ENCODE results near the gene RGS19.

RGS19 gene

DNA sequence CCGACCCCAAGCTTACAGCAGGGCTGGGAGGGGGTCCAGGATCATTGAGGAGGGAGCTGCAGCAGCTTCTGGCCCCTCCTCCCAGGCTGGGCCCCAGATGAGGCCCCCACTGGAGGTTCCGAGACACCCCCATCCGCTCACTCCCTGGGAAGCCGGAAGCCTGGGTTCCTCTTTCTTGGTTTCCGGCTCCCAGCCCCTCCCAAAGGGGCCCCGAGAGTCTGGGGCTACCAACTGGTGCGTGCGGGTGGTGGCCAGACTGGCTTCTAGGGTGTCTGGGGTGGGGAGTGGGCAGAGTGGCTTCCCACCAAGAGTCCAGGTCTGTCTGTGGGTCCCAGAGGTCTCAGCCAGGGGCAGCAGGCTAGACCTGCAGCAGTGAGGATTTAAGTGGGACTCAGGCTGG lies 2.2 kb downstream of the RGS19 start:
- no peak for DNase-seq (ENCODE audit: low read depth in 2 of 2)

DNA sequence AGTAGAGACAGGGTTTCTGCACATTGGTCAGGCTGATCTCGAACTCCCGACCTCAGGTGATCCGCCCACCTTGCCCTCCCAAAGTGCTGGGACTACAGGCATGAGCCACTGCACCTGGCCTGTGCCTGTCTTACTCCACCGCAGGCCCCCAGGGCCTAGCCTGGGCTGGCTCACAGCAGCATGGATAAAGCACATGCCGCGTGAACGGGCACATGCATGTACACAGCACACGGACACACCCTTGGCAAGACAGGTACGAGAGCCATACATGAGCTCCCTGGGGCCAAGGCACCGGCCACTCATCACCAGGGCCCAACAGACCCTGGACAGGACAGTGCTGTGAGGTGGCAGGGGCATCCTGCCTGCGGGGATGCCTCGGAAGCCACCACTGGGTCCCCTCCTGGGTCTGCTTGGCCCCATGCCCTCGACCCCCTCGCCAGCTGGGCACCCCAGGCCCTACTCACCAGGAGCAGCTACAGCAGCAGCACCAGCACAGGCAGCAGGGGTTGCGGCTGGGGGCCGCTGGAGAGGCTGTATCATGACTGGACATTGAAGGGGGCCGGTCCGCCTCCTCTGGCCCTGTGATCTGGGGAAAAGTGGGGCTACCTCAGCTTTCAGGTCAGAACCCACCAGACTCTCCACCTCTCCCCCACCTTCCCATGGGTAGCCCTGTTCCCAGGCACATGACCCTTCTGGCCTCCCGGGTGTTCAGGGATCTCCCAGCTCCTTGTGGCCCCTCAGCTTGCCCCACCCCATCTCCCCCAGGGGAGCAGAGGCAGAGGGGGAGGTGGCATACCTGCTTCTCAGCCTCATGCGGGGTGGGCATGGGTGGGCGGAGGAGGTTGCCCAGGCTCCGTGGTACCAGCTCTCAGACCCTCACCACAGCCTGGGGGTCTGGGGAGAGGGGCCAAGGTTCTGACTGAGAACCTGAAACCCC lies 3.0 kb downstream of the RGS19 start:
- DNase-seq (ENCODE audit: low read depth in 2 of 2) = no peak

DNA sequence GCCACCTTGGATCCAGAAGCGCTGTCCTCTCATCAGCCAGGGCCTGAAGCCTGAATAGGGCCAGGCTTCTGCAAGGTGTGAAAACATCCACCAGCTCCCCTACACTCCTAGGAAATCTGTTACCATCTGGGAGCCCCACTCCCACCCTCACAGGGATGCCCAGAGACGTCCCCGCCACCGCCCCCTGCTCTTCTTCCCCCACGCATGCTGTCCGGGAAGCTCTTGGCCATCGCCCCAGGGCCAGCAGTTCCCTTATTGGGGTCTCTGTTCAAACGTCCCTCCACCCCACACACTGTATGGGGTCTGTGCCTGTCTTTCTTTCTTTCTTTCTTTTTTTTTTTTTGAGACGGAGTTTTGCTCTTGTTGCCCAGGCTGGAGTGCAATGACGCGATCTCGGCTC lies 3.8 kb downstream of the RGS19 start:
- no peak for DNase-seq (ENCODE audit: low read depth in 2 of 2)

GRCh38 chr20:64074963-64075362 lies 4.4 kb downstream of the RGS19 start:
- DNase-seq (ENCODE audit: low read depth in 2 of 2) = no peak

DNA sequence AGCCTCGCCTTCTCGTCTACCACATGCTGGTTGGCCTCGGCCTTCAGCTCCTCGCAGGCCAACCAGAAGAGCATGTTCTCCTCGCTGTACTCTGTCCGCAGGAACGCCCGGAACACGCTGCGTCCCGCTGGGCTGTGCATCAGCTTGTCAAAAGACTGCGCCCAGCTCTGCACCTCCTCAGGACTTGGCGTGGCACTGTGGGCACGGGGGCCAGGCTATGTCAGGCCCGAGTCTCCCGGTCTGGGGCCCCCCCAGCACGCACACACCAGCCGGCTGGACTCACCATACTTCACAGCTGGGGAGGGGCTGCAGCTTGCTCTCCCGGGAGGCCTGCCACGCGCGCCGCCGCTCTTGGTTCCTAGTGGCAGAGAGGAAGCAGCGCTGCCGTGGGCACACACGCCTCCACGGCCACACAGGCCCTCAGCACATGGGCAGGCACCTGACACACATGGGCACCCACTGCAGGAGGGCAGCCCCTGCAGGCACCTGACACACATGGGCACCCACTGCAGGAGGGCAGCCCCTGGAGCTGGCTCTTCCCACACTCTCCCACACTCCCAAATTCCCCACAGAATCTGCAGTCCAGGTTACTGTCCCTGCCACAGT lies 5.0 kb downstream of the RGS19 start:
- no peak for DNase-seq (ENCODE audit: low read depth in 2 of 2)

DNA sequence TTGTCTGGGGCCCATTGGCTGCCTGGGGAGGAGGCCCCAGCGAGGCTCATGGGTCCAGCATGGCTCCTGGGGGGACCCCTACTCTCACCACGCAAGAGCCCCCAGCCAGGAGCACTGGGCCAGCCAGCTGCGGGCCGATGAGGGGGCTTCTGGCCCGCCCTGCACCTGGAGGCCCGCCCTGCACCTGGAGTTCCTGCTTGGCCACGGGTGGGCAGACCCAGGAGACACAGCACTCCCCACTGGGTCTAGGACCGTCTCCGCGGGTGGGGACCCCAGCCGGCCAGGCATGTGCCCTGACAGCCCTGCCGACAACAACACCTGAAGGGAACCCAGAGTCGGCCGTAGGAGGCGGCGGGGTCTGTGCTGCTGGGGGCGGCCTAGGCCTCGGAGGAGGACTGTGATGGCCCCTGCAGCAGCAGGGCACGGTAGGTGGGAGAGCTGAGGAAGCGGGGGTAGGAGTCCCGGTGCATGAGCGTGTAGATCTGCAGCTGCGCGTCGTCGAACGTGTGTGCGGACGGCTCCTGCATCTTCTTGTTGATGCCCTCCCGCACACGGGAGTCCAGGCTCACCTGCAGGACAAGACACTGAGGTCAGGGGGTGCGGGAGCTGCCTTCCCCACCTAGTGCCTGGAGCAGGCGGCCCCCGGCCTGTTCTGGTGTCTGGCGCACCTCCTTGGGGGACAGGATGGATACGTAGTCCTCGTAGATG lies 5.7 kb downstream of the RGS19 start:
- DNase-seq (ENCODE audit: low read depth in 2 of 2) = no peak

DNA sequence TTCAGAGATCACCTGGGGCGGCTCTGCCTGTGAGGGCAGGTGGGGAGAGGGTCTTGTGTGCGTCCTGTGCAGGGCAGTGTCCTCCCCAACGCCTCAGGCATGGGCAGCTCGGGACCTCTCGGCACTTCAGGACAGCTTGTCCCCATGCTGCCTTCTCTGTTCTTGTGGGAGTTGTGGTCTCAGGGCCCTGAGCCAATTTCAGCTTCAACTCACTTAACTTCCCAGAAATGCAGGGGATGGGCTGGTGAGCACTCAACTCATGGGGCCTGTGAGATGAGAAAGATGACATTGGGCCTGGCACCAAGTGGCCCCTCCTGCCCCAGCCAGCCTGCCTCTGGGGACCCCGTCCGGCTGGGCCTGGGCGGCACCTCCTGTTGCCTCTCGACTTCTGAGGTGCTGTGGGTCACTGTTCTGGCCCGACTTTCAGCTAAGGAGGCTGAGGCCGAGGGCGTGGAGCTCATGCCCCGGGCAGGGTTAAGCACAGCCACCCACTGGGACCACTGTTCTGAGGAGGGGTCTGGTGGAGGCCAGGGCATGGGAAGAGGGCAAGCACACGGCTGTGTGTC lies 6.7 kb downstream of the RGS19 start:
- no peak for DNase-seq (ENCODE audit: low read depth in 2 of 2)

GRCh38 chr20:64071341-64072332 lies 7.7 kb downstream of the RGS19 start:
- no peak for DNase-seq (ENCODE audit: low read depth in 2 of 2)

- no peak for DNase-seq (ENCODE audit: low read depth in 2 of 2)
Observed at GRCh38 chr20:64070244-64070993, 8.9 kb downstream of the RGS19 start.

- DNase-seq (ENCODE audit: low read depth in 2 of 2) = no peak
Observed at GRCh38 chr20:64069614-64070243, 9.6 kb downstream of the RGS19 start.

DNA sequence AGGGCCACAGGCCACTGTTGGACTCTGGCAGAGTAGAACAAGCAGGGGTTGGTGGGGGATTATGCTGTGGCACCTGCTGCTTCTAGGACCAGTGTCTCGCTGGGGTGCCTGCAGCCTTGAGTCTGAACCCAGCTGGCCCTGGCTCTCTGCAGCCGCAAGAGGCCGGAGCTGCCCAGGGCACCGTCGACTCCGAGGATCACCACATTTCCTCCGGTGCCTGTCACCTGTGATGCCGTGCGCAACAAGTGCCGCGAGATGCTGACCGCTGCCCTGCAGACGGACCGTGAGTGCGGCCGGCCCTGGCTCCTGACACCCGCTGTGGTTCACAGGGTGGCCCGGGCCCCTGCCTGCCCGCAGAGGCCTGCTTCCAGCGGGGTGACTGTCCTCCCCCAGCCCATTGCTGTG lies 10.1 kb downstream of the RGS19 start:
- DNase-seq (ENCODE audit: low read depth in 2 of 2) = no peak

DNA sequence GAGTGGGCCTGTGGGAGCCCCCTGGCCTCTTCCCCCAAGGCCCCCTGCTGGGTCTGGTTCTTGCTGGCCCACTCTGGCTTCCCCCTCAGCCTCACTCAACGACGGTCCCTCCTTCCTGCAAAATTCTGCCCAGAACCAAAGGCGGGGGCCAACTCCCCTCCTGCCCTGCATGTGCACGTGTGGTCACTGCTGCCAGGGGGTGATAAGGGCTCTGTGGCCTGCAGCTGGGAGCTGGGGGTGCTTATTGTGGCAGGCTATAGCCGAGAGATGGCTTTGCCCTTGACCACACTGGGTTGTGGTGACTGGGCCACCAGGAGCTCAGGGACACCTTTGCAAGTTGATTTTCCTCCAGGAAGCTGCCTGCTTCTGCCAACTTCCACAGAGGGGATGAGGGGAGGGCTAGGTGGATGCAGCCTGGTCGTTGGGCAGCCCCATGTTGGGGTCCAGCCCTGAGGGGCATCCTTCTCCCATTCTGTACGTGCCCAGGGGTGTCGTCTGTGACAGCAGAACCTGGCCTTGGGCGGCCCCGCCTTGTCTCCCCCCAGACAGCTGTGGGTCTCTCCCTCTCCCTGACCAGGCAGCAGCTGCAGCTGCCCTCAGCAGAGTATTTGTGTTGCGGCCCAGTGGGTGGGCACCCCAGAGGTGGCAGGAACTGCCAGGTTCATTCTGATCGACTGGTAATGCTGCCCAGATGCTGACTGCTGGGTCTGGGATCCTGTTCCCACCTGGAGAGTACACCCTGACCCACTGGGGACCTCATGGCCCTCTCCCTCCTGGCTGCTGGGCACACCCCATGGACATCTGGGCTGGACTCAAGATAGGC lies 10.7 kb downstream of the RGS19 start:
- no peak for DNase-seq (ENCODE audit: low read depth in 2 of 2)

DNA sequence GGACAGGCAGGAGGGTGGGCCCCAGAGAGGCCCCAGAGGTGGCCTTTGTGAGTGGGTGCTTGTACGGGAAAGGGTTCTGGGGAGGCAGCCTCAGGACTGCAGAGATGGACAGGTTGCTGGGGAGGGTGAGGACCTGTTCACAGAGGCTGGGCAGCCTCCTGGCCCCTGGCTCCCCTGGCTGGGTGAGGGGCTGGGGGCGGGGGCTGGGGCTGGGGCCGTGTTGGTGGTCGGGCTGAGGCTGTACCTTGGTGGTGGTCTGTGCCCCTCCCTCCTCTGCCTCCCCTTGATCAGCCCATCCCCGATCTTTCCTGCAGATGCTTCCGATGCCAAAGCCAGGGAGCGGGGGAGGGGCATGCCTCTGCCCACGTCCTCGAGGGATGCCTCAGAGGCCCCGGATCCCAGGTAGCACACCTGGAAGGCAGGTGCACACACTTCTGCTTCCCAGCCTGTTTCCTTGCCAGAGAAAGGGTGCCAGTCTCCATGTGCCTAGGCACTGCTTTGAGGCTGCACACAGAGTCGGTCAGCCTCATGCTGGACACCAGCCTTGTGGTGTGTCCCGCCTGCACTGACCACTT lies 11.5 kb downstream of the RGS19 start:
- DNase-seq (ENCODE audit: low read depth in 2 of 2) = no peak

DNA sequence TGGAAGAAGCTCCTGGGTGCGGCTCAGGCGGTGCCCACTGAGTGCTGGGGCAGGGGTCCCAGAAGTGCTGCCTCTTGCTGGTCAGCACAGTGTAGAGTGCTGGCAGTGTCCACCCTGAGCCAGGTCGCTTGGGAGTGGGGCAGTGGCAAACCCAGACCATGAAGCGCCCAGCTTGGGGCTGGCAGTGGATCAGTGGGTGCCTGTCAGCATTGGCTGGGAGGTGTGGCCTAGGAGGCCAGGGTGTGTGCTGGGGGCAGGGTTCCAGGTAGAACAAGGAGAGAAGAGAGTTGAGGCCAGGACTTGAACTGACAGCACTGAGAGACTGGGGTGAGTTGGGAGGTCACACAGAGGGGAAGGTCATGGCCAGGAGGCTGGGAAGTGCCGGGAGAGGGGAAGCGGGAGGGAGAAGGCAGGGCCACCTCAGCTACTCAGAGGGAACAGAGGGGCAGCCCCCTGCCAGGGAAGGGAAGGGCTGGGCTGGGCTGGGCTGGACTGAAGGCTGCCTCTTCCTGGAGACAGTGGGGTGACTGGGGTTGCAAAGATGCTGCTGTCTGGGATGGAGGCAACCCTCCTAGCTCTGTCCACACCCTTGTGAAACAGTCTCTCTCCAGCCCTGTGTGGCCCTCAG lies 12.2 kb downstream of the RGS19 start:
- DNase-seq (ENCODE audit: low read depth in 2 of 2) = no peak

DNA sequence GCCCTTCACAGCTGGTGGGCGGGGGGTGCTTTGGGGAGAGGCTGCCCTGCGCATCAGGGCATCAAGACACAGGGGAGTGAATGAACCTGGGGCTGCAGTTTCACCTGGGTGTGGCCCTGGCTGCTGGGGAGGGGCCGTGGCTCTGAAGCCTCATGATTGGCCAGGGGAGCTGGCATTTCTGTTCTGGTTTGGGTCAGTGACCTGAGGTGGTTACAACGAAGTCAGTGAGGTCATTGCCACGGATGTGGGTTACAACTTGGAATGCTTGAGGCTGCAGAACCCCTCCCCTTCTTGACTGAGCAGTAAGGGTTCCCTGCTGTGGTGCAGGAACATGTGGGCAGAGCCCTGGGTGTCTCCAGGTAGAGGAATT lies 13.4 kb downstream of the RGS19 start:
- DNase-seq (ENCODE audit: low read depth in 2 of 2) = no peak

DNA sequence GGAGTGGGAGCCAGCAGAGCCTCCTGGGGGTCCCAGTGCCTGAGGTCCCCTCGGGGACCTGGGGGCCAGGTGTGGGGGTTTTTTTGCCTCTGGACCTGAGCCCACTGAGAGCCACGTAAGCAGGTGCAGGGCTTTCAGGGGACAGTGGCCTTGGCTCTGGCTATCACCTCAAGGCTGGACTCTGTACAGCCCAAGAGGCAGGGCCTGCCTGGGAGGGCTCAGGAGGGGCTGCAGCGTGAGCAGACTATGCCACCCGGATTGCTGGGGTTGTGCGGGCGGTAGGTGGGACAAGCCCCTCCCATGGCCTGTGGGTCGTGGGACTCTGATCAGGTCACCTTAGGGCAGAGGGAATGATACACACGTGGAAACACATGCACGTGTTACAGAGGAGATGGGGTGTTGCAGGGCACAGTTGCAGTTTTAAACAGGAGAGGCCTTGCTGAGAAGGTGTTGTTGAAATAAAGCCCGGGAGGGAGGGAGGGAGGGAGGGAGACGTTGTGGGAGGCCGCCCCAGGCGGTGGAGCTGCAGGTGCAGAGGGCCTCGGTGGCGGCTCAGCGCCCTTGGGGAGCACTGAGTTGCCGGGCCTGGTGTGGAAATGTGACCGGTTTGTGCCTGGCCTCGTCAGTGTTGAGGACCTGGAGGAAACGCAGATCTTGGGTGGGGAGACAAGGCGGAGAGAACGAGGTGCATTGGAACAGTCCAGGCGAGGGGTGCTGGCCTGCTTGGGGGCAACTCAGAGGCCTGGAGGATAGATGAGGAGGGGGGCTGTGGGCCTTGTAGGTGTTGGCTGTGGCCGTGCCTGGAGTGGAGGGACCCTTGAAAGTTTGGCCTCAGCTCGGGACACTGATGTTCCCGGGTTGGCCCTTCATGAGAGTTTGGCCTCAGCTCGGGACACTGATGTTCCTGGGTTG lies 14.0 kb downstream of the RGS19 start:
- no peak for DNase-seq (ENCODE audit: low read depth in 2 of 2)

- DNase-seq (ENCODE audit: low read depth in 2 of 2) = no peak
Observed at GRCh38 chr20:64064145-64064698, 15.1 kb downstream of the RGS19 start.

All from activated CD8-positive, alpha-beta memory T cell treated with anti-CD3 and anti-CD28 coated beads for 4 hours (primary cell).